ENCODE results near the gene TMEM259. TPM values are rescaled to one million over a fixed set of nuclear protein-coding genes. Genes with fewer than 3 reads are reported as not detected.
"Not testable (repeated sequence)": the region's sequence is repeated elsewhere in the genome, so short reads cannot be mapped to it uniquely, and the experiment has no call there.

The TMEM259 gene
- polyA plus RNA-seq, 10 donors: 51.8 to 91.2 (median 73.3) TPM

DNA sequence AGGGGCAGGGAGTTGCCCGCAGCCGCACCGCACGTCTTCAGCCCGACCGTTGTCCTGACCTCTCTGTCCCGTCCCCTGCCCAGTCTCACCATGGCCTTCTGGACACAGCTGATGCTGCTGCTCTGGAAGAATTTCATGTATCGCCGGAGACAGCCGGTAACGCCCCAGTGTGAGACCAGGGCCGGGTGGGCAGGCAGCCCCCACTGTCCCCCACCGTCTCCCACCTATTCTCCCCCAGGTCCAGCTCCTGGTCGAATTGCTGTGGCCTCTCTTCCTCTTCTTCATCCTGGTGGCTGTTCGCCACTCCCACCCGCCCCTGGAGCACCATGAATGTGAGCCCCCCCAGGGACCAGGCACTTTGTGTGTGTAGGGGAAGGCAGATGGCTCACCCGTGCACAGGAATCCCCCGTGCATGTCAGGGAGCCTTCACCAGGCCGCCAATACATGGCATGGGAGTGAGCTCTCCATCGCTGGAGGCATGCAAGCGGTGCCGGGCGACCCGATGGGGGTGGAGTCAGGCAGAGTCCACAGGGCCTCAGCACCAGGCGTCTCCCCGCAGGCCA, 20.4 kb upstream of the TMEM259 start:
- DNase-seq: no peak

DNA sequence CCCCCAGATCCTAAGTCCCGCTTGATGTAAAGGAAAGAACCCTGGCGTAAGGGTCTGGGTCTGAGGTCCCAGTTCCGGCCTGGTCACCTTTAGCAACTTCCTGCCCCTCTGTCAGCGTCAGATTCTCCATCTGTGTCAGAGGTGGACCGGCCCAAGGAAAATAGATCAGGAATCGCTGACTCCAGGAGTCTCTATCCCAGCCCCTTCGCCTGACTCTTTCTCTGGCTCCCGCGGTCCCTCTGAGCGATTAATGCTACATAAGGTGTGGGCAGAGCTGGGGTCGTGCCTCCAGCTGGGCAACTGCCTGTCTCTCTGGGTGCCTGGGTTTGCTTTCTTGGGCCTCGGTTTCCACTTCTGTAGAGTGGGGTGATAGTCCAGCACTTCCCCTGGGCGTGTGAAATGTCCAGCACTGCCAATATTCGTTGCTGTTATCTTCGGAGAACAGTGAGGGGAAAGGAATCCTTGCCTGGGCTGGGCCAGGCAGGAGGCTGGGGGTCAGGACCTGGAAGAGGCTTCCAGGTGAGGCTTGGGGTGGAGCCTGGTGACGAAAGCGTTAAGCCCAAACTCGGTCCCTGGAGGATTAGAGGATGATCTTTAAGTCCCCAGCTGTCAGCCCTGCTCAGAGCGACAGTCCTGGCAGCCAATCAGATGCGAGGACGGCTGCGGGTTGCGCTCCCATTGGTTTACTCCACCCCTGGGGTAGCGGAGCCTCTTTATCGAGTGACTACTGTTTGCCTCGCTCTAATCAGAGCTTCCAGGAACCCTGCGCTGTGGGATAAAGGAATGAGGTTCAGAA, 19.8 kb upstream of the TMEM259 start:
- DNase-seq: peak; percentile 88 to 93 (median 93)

DNA sequence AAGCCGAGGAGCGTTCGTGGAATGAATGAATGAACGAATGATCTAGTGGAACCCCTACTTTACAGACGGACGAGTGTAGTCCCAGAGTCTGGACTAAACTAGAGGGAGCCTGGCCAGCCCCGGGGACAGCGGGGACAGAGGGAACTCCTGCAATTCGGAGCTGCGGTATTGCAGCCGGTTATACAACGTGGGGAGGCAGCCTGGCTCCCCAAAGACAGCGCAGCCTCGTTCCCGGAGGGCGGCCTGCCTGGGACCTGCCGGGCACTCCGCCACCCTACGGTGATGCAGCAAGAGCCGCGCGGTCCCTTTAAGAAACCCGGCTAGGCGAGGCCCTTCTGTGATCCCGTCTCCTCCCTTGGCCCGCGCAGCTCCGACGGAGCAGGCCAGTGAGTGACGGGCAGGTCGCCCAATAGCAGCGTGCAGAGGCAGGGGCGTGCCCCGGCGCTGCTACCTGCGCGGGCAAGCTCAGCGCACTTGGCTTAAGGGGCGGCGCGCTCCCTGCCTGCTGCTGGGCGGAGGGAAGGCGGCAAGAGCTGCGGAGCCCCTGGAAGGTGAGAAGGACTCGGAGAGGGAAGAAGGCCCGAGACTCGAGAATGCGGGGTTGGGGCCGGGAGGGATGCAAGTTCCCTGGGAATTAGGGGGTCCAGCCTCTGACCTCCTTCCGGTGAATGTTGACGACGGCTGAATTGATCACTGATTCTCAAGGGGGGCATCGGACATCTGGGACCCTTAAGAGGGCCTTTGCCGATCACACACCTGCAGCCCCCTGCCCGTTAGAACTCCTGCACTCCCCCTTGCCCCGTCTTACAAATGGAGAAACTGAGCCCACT, 18.9 kb upstream of the TMEM259 start, which contains the start of gene ABCA7:
TSS of gene ABCA7 (plus strand) at position 462 of the 830 bp plus-strand sequence. CDS start 1,255 bp downstream, outside the sequence.
- DNase-seq: peak; percentile 96 to 97 (median 96)

DNA sequence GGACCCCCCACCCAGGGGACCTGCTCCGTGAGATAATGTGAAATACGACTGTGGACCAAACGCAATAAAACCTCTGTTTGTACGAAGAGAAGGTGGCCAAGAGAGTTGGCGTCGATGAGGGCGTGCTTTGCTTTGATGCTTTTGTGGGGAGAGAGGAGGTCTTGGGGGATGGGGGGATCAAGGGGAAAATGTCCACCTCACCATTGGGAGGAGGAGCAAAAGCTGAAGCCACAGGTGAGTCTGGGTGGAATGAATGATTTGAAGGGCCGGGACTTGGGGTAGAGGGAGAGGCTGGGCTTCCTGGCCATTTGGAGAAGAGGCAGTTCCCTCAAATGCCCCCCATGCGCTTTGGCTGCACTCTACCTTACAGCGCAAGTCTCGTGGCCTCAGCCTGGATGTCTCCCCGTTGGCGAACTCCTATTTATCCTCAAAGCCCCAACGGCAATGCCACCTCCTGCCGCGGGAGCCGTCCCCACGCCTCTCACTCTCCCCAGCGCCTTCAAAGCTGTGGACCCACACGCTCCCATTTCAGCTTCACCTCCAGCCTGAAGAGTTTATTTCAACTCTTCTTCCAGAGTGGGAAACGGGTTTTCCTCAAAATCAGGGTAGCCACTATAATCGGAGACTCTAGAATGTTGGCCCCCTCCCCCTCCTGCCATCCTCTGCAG, 18.2 kb upstream of the TMEM259 start:
- no peak for DNase-seq

DNA sequence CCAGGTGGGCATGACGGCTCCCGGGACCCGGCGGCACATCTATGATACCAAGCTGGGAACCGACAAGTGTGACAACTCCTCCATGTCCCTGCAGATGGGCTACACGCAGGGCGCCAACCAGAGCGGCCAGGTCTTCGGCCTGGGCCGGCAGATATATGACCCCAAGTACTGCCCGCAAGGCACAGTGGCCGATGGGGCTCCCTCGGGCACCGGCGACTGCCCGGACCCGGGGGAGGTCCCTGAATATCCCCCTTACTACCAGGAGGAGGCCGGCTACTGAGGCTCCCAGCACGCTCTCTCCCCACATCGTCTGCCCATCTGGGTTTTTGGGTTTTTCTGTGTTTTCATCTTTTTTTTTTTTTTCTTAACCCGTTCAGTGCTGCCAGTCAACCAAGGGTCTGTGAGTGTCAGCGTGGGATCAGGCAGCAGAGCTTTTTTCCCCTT, 16.7 kb upstream of the TMEM259 start:
- no peak for DNase-seq

DNA sequence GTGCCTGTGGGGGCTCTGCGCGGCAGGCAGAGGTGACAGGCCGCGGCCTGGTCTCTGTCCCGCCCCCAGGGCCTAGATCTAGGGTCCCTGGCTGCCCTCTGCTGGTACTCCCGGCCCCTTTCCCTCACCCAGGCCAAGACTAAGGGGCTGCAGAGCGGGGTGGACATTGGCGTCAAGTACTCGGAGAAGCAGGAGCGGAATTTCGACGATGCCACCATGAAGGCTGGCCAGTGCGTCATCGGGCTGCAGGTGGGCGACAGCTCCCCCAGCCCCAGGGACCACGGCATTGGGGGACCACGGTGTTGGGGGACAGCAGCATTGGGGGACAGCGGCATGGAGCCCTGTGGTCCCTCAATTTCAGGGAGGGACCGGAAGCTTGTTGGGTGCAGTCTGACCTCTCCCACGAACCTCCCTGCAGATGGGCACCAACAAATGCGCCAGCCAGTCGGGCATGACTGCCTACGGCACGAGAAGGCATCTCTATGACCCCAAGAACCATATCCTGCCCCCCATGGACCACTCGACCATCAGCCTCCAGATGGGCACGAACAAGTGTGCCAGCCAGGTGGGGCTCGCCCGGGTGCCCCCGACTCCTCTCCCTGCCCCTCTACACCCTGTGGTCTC, 15.2 kb upstream of the TMEM259 start:
- DNase-seq: no peak

DNA sequence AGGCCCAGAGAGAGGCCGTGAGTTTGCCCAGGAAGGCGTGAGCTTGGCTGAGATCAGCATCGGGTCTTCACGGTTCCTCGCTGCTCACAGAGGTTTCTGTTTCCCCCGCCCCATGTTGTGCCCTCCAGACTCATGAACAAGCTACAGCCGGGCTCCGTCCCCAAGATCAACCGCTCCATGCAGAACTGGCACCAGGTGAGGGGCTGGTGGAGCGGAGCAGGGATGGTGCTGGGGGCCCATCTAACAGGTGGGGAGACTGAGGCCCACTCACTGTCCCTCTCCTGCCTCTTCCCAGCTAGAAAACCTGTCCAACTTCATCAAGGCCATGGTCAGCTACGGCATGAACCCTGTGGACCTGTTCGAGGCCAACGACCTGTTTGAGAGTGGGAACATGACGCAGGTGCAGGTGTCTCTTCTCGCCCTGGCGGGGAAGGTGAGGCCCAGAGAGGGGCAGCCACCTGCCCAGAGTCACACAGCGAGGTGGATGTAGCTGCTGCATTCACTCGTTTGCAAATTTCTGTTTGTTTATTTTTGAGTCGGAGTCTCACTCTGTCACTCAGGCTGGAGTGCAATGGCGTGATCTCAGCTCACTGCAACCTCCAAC, 11.4 kb upstream of the TMEM259 start:
- no peak for DNase-seq

DNA sequence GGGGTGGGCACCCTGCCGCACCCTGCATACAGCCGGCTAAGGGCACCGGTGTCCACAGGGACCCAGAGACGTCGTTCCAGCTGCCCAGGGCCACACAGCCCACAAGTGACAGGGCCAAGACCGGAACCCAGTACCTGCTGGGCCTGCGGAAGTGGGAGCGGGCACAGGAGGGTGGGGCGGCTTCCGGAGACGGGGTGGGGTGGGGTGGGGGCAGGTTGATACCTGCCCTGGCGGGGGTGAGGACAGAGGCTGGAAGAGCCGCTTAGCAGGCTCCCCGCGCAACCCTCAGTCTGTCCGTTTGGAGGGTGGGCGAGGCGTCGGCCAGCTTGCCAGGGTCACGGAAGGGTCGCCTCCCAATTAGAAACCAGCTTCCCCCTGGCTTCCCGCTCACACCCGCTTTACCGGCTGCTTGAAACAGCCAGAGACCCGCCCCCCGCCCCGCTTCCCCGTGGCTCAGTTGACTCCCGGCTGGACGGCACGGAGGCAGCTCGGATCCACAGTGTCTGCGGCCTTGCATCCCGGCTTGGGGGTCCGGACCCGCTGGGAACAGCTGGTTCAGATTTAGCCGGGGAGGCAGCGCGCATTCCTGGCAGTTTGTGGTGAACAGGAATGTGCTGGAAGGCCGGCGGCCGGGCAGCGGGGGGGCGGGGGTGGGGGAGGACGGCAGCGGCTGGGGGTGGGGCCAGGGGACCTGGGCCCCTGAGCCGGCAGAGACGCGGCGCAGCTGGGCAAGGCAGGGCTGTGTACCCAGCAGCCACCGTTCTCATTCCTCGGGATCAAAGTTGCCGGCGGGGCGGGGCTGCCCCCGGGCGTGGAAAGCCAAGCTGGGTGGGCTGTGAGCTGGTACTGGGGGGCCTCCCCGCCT, 7.4 kb upstream of the TMEM259 start:
- peak; percentile 78 to 95 (median 87) for DNase-seq

DNA sequence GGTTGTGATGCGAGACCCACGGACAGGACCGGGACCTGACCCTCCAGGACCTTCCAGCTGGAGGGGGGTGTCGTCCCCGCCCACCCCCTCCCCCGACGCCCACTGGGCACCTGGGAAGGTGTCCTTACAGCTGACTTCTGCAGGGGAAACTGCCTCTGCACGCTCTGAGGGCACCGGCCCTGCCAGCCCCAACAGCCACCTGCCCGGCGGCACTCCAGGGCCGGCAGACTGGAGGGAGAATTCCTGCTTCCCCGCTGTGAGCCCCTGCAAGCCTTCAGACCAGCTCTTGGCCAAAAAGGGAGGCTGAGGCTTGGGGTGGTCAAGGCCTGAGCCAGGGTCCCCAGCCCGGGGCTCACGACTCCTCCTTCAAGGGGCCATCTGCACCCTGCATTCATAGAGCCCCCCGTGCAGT, 6.7 kb upstream of the TMEM259 start:
- DNase-seq: no peak

DNA sequence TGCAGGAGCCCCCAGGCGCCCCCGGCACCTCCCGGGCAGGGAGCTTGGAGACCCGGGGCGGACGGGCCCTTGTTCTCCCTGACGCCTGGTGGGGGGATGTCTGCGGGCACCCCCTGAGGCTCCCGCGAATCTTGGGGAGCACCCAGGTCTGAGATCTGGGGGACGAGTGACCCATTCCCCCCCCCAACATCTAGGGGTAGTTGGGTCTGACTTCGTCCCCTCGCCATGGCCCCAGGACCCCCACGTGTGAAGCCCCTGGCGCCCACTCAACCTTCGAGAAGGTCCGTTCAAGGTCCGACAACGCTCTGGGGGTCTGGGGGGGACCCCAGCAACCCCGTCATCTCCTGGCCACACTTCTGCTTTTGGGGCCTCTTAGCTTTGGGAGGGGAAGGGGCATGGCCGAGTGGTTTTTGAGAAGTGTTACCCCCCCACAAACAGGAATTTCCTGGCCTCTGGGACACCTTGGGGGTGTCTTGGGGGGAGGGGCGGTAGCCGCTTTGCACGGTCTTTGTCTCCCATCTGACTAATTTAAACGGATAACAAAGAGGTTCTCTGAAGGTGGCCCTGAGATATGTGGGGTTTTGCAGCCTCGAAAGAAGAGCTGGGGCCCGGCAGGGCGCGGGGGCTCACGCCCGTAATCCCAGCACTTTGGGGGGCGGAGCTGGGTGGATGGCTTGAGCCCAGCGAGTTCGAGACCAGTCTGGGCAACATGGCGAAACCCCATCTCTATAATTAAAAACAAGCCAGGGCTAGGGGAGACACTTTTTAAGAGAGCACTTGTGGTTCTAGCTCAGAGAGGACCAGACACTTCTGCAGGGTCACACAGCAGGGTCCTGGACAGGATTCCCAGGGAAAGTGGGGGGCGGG, 6.1 kb upstream of the TMEM259 start:
- DNase-seq: peak in 1 of 3 donors; percentile 57

DNA sequence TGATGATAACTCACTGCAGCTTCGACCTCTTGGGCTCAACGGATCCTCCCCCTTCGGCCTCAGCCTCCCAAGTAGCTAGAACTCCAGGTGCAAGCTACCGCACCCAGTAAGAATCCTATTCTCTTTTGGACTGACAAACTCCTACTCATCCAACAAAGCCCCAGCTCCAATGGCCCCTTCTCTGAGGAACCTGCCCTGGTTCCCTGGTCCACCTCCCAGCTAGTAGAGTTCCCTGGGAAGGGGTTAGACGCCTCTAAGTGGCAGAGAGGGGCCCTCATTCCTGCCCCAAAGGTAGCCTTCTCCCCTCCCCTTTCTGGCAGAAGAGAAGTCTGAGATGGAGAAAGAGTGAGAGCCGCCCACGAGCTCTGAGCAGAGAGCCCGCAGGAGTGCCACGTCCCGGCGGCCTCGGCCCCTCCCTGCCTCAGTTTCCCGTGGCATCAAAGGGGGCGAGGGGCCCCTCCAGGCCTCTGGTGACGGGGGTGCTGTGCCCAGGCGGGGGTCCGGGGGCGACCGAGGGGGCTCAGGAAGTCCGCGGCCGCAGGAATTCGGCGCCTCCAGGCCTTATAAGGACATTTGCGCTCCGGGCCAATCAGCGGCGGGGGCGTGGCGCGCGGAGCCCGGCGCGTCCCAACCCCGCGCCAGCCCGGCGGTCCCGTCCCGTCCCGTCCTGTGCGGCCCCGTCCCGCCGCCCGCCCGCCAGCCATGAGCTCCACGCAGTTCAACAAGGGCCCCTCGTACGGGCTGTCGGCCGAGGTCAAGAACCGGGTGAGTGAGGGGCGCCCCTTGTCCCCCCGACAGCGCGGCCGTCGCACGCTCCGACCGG, 5.2 kb upstream of the TMEM259 start, which contains the start of gene CNN2:
TSS of gene CNN2 (plus strand) at position 649 of the 823 bp plus-strand sequence. CDS start at position 703, 54 bp downstream.
- peak; percentile 79 to 93 (median 84) for DNase-seq

DNA sequence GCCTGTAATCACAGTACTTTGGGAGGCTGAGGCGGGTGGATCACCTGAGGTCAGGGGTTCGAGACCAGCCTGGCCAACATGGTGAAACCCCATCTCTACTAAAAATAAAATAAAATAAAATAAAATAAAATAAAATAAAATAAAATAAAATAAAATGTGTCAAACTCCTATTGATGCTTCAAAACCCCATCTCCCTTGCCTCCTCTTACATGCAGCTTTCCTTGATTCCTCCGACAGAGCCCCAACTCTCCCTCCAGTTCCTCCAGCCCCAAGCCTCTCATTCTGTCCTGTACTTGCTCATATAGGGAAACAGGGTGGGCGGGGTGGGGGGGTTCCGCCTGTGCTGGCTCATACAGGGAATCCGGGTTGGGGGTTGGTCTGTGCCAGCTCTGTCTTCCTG, 4.2 kb upstream of the TMEM259 start:
- DNase-seq: not testable (repeated sequence)

DNA sequence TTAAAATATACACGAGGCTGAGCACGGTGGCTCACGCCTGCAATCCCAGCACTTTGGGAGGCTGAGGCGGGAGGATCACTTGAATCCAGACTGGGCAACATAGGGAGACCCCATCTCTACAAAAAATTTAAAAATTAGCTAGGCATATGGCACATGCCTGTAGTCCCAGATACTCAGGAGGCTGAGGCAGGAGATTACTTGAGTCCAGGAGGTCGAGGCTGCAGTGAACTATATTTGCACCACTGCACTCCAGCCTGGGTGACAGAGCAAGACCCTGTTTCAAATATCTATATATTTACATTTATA, 2.9 kb upstream of the TMEM259 start:
- DNase-seq: not testable (repeated sequence)

DNA sequence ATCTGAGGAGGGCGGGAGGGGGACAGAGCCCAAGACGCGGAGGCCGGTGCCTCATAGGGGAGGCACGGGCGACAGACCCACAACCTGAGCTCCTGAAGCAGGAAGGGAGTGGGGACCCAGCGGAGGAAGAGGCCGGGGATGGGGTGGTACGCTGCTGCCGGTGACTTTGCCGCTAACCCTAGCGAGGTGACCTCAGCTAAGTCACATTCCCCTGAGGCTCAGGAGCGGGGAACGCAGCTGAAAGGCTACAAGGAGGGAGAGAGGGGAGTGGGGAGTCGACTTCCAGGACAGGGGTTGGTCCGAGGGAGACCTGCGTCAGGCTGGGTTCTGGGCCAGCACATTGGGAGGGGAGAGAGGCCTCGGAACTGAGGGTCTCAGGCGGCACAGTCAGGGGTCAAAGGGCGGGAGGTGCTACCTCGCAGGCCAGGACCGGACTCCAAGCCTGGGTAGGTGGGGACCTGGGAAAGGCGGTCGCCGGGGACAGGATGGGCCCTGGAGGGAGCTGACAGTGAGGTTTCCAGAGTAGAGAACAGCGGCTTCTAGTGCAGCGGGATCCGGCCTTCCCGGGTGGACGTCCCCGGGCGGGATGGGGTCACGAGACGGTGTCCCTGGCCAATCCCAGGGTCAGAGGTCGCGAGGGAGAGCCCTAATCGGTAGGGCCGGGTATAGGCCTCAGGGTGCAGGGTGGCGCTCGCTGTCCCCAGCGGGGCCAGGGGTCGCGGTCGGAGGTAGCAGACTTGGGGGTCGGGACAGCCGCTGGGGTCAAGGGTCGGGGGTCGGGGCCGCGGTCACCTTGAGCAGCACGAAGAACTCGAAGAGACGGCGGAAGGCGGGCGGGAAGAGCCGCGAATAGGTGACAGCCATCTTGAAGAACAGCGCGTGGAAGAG, 699 bp downstream of the TMEM259 start:
- DNase-seq: no peak

DNA sequence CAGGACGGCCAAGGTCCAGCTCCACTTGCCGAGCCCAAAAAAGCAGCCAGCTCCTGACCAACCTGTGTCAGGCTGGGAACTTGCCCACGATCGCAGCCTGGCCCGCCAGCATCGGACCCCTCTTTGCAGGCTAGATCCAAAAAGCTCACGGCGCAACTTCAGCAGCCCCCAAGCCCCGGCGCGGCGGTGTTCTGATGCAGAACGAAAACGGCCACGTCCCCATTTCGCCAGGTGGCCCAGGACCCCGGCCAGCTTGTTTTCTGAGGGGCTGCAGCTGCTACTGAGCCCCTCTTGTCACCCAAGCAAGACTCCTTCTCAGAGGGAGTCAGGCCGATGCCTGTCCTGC, 1.3 kb downstream of the TMEM259 start:
- no peak for DNase-seq

DNA sequence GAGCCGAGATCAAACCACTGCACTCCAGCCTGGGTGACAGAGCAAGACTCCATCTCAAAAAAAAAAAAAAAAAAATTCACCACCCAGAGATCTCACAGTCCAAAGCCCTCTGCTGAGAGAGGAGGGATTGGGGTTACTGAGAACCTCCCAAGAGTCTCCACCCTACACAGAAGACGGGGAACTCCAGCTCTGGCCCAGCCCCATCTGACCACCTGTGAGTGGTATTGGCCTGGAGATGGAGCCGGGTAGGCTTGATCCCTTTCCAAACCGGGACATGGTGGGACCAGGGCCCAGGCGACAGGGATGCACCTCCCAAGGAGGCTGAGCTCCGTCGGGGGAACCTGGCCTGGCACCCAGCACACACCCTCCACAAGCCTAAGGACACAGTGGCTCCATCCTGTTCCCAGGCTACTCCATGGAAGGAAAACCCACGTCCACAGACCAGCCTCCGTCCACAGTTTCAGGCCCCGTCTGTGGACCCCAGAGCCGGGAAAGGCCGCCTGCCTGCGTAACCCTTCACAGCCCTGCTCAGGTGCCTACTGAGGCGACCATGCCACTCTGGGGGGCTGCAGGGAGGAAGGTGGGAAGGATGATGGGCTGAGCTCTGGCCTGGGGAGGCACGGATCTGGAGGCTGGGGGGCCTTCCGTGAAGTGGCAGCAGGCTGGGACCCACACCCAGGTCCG, 1.8 kb downstream of the TMEM259 start:
- DNase-seq: no peak
